GM10266 (cell line): ENCODE measurements around the gene GPC3.
"Not testable (repeated sequence)": the region's sequence is repeated elsewhere in the genome, so short reads cannot be mapped to it uniquely, and the experiment has no call there.

Source experiments
- DNase-seq: peaks from one replicate; pipeline ENCODE4 v3.0.0; 2012; ENCODE audit errors: extremely low spot score
- CTCF ChIP-seq: IDR thresholded peaks from 2 replicates; pipeline ENCODE4 v1.5.1; 2012; ENCODE audit warnings: mild to moderate bottlenecking, low read depth; ENCODE audit not compliant: control insufficient read depth, insufficient read depth; ENCODE audit errors: missing control alignments

Gene GPC3

GRCh38 chrX:134020910-134021309 lies 35.5 kb upstream of the GPC3 start:
- DNase-seq = no peak
- no peak for TF ChIP-seq CTCF

DNA sequence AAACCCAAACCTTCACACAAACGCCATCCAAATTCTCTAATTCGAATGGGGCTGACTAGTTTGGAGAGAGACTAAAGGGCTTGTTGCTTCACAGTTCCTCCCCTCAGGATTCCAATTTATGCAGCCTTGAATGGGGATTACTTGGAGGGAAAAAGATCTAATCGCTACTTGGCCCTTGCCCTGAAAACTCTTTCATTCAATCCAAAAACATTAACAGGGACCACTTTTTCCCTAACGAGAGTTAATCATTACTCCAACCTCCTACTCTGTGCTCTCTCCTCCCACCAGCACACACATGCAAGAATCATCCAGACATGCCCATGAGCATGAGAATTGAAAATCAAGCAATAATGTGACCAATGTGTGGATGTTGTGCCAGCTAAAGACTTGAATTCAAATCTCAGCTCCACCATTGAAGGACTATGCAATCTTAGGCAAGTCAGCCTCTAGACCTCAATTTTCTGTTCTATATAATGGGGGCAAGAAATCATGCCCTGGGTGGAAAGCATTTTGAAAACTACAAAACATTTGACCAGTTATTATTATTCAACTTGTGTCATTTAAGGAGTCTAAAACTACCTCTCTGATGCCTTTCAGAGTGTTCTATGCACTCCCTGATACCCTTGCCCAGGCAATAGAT lies 34.3 kb upstream of the GPC3 start:
- no peak for DNase-seq
- TF ChIP-seq CTCF = no peak

- DNase-seq = not testable (repeated sequence)
These were observed 30.9 kb upstream of the GPC3 start for GRCh38 chrX:134016309-134016708.

DNA sequence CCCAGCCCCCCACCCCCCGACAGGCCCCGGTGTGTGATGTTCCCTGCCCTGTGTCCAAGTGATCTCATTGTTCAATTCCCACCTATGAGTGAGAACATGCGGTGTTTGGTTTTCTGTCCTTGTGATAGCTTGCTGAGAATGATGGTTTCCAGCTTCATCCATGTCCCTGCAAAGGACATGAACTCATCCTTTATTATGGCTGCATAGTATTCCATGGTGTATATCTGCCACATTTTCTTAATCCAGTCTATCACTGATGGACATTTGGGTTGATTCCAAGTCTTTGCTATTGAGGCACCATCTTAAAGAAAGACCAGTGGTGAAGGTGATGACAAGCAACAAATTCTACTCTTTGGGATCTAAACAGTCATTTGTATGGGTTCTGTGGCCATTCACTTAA lies 30.1 kb upstream of the GPC3 start:
- DNase-seq = not testable (repeated sequence)

DNA sequence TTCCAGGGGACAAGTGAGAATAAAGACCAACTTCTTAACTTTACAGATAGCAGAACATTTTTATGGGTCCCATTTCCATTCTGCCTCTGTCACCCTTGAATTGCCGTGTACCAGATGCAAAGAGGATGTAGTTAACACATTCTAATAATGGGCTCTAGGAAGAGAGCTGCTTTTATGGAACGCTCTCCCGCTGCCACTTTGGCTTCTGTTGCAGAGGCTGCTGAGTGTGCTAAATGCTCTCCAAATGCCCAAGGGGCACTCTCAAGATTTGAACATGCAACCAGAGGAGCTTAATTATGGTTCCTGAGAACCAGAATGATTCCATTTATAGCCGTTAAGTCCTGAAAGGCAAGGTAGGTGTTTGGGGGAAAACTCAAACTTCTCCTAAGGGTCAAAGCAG lies 28.1 kb upstream of the GPC3 start:
- TF ChIP-seq CTCF = no peak
- DNase-seq = no peak

GRCh38 chrX:134013092-134013497 lies 27.7 kb upstream of the GPC3 start:
- DNase-seq = no peak

GRCh38 chrX:134010690-134011089 lies 25.3 kb upstream of the GPC3 start:
- no peak for TF ChIP-seq CTCF
- DNase-seq = no peak

More at GRCh38 chrX:134013092-134013497, 27.7 kb upstream of the GPC3 start:
- no peak for TF ChIP-seq CTCF

GRCh38 chrX:134007716-134008115 lies 22.3 kb upstream of the GPC3 start:
- no peak for DNase-seq
- no peak for TF ChIP-seq CTCF
